T-helper 2 cell treated with Interferon-gamma antibody and Interleukin-4, amounts not matched to agents 5 μg/mL and 100 μg/mL, for 36 hours (primary cell): ENCODE results near the gene APP.

Experiments used
- DNase-seq: peaks from one replicate; pipeline ENCODE4 v3.0.0; 2021; ENCODE audit warnings: low spot score
- H3K27ac Mint-ChIP-seq: one replicate; pipeline ENCODE4 v1.8.0; 2021; ENCODE audit warnings: mild to moderate bottlenecking, mixed read lengths
- H3K27me3 Mint-ChIP-seq: one replicate; pipeline ENCODE4 v1.8.0; 2021; ENCODE audit warnings: low read depth, mixed read lengths
- H3K36me3 Mint-ChIP-seq: one replicate; pipeline ENCODE4 v1.8.0; 2021; ENCODE audit warnings: low read depth, mixed read lengths
- H3K4me1 Mint-ChIP-seq: one replicate; pipeline ENCODE4 v1.8.0; 2021; ENCODE audit warnings: low read depth, mixed read lengths
- H3K4me3 Mint-ChIP-seq: one replicate; pipeline ENCODE4 v1.8.0; 2022; ENCODE audit warnings: mild to moderate bottlenecking, moderate library complexity, mixed read lengths
- H3K9me3 Mint-ChIP-seq: one replicate; pipeline ENCODE4 v1.8.0; 2021; ENCODE audit warnings: mixed read lengths

Gene APP

DNA sequence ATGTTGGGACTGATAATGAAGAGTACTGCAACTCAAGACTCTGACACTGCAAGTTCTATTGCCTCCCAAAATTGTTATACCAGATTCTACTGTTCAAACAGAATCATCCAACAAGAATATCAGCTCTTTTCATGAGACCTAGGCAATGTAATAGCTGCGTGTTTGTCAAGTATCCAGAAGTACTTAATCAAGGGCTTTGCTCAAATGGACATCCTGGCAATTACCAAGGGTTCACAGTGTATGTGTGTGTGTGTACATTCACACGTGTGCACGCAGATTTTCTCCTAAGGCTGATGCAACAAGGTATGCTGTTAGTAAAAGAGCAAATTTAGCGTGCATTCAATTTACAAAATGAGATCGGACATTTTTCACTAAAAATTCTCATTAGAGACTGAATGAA is 261.2 kb downstream of the APP start:
- Mint-ChIP-seq H3K27ac (no peak overlapping the region), H3K36me3 (no peaks in the 10 kb centered on the region), H3K4me3 (no peak overlapping the region), H3K27me3 (no peaks in the 10 kb centered on the region), H3K4me1 (no peaks in the 10 kb centered on the region), H3K9me3 (no peaks in the 10 kb centered on the region)
- DNase-seq, result no peak

DNA sequence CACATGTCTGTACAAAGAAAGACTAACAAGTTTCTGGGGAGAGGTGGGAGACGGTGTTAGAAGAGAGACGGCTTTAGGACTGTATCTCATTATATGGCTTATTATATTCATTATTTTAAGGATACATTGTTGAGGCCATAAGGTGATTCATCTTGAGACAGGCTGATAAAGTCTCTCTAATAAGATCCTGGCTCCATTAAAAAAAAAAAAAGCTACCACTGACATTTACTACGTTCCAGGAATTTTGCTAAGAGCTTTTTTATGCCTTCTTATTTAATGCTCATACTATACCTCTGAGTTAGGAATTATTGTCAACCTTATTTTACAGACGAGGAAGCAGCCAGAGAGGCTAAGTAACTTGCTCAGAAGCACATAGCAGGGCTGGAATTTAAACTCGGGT is 262.1 kb downstream of the APP start:
- Mint-ChIP-seq H3K36me3 (no peaks in the 10 kb centered on the region), H3K27ac (no peak overlapping the region)

DNA sequence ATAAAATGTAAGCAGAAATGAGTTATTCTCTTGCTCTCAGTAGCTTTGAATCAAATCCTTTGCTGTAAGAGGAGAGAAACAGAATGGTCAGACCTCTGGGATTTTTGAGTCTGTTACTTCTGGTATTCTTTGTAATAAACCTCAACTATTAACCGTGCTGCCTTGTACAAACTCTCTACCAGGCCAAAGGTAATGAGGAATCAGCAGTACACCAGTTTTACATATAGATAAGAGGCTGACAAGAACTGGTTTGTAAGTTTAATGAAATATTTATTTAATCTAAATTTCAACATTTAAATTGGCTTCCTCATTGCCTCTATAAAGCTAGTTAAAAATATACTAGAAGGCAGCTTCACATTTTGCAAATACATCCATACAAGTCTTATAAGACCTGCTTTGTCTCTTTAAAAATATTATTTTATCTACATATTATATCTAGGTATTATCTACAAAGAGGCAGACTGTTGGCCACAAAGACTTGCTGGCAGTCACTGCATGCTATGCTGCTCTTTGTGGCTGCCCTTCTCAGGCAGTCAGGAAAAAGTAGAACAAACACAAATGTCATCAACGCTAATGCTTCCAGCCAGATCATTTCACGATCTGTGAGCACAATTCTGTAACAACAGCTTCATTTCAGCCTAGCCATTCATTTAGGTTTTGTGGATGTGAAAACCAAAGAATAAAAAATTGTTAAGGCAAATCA is 262.8 kb downstream of the APP start:
- Mint-ChIP-seq H3K4me1 (no peaks in the 10 kb centered on the region), H3K27me3 (no peaks in the 10 kb centered on the region), H3K4me3 (no peak overlapping the region), H3K27ac (no peak overlapping the region), H3K9me3 (no peaks in the 10 kb centered on the region), H3K36me3 (no peaks in the 10 kb centered on the region)
- DNase-seq, result no peak

More for the DNA sequence above, 262.1 kb downstream of the APP start:
- no peak for DNase-seq
- no peaks in the 10 kb centered on the region for H3K4me1 Mint-ChIP-seq
- H3K27me3 Mint-ChIP-seq, result no peaks in the 10 kb centered on the region
- H3K9me3 Mint-ChIP-seq, result no peaks in the 10 kb centered on the region
- H3K4me3 Mint-ChIP-seq, result no peak overlapping the region

DNA sequence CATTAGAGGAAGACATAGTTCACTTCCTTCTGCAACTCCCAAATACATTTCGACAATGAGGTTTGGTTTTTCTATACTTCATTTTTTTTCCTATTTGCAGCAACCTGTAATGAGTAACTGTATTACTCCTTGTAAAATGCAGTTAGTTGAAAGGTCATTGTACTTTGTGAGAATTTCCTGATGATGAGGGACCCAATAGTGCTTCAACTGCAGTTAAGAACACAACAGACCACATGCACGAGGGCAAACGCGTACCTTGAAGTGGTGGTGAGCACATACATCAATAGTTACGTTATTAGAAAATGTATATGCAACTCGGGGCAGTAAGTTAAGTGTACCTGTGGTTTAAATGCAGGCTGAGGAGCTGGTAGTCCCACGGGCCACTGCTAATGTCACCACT is 264.0 kb downstream of the APP start:
- H3K4me1 Mint-ChIP-seq, result no peaks in the 10 kb centered on the region
- no peak overlapping the region for H3K4me3 Mint-ChIP-seq

DNA sequence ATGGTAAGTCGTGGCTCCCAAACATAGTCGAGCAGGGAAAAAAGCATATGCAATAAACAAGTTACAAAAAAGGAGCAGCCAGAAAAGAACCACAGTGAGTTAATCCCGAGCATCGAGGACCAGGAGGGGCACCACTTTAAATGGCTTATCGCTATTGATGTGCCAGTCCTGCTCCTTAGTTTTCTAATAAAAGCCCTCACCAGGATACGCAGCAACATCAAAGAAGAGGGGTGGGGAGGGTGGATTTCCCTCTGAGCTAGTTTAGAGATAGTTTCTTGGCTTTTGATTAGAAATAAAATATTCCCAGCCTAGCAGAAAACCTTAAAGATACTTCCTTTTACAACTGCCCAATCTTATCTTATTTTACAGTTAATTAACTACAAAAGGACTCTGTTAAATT is 265.4 kb downstream of the APP start:
- Mint-ChIP-seq H3K27ac (no peak overlapping the region), H3K36me3 (no peaks in the 10 kb centered on the region), H3K4me1 (no peaks in the 10 kb centered on the region), H3K9me3 (no peaks in the 10 kb centered on the region), H3K4me3 (no peak overlapping the region), H3K27me3 (no peaks in the 10 kb centered on the region)
- DNase-seq, result no peak

More for the DNA sequence above, 264.0 kb downstream of the APP start:
- H3K27me3 Mint-ChIP-seq, result no peaks in the 10 kb centered on the region
- no peak for DNase-seq
- H3K36me3 Mint-ChIP-seq, result no peaks in the 10 kb centered on the region
- no peak overlapping the region for H3K27ac Mint-ChIP-seq
- no peaks in the 10 kb centered on the region for H3K9me3 Mint-ChIP-seq

DNA sequence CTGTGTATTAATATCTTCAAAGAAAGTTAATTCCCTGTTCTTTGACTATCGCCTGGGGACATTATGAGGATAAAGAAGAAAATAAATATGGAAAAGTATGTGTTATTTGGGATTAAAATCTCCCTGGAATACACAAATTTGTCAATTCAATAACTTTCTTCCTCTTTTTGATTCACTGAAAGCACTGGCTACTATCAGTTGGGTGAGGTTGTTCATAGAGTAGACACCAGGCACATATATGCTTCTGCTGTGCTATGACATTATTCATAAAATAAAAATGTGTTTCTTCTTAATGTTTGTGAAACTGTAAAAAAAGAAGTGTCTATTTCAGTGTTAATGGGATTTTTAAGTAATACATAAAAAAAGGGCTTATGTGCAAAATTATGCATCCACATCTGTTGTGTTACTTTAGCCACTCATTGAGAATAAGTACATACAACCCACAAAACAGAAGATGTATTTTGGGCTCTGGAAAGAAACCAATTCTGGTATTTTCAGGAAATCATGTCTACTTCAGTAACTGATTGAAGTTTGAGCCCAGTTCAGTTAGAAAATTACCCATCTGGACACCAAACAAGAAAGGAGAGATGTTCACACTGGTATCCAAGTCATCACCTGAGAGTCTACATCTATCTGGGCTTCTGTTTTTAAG is 266.4 kb downstream of the APP start:
- no peak for DNase-seq
- Mint-ChIP-seq H3K4me1 (no peaks in the 10 kb centered on the region), H3K27me3 (no peaks in the 10 kb centered on the region), H3K27ac (no peak overlapping the region), H3K4me3 (no peak overlapping the region), H3K36me3 (no peaks in the 10 kb centered on the region), H3K9me3 (no peaks in the 10 kb centered on the region)

DNA sequence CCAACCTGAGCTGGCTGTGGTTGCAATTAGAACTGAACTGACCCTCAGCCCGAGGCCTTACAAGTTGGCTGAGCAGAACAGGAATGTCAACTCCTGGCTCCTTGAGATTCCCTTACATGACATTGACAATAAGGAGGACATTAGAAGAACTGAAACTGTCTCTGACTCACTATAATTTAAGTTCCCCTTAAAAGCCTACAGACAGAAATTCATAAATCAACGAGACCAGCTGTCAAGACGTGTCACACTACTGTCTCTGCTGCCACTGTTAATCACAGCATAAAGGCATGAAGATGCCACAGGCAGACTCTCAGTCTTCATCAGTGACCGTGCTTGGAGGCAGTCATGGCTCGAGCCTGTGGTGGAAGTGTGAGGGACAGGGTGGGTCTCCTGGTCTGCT is 267.0 kb downstream of the APP start:
- Mint-ChIP-seq H3K4me1 (no peaks in the 10 kb centered on the region), H3K27me3 (no peaks in the 10 kb centered on the region), H3K27ac (no peak overlapping the region), H3K9me3 (no peaks in the 10 kb centered on the region), H3K4me3 (no peak overlapping the region), H3K36me3 (no peaks in the 10 kb centered on the region)
- no peak for DNase-seq

DNA sequence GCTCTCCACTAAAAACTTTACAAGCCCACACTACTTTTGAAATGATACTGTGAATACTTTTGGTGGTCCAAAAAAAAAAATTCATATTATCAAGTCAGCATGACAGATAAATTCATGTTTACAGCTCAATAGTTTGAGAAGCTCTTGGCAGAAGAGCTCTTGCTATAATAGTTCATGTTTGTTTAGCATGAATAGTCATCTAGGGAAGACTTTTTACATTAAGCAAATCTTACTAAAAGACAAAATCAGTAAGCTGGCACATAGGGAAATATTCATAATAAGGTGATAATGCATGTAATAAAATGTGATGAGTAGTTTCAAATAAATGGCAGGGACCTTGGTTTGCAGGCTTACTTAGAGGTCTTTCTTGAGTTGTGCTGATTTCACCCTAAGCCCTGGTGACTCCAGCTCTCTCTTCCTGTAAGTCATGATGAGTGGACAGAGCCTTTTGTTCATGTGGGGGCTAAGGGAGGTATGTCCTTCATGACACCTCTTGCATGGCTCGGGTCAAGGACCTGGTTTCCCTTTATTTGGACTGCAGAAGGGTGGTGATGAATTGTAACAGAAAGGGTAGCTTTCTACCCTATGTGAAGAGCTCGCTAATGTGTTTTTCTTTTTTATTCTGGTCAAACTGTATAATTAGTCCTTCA is 269.1 kb downstream of the APP start:
- no peak overlapping the region for H3K27ac Mint-ChIP-seq
- no peaks in the 10 kb centered on the region for H3K27me3 Mint-ChIP-seq
- H3K36me3 Mint-ChIP-seq, result no peaks in the 10 kb centered on the region
- DNase-seq, result no peak
- no peak overlapping the region for H3K4me3 Mint-ChIP-seq
- peaks cover 4% of the 10 kb centered on the region for H3K4me1 Mint-ChIP-seq
- H3K9me3 Mint-ChIP-seq, result no peaks in the 10 kb centered on the region

DNA sequence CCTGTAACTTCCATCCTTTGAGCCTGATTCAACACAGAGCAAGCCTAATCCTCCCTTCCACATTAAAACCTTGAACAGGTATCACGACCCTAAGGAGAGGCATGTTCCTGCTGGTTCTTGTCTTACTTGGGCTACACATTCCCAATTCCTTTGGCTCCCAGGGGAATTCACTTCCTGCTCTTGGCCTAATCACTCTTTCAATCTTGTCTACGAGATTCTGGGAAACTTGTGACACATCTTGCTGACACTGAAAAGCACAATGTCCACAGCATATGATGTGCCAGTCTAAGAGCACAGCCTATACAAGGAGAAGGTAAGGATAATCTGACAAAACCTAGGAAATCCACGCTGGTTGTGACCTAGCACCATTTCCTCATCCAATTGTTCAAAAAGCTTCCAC is 271.9 kb downstream of the APP start:
- Mint-ChIP-seq H3K27ac (no peak overlapping the region), H3K4me1 (peaks cover 9% of the 10 kb centered on the region), H3K4me3 (no peak overlapping the region), H3K27me3 (no peaks in the 10 kb centered on the region), H3K9me3 (no peaks in the 10 kb centered on the region), H3K36me3 (no peaks in the 10 kb centered on the region)
- DNase-seq, result no peak

DNA sequence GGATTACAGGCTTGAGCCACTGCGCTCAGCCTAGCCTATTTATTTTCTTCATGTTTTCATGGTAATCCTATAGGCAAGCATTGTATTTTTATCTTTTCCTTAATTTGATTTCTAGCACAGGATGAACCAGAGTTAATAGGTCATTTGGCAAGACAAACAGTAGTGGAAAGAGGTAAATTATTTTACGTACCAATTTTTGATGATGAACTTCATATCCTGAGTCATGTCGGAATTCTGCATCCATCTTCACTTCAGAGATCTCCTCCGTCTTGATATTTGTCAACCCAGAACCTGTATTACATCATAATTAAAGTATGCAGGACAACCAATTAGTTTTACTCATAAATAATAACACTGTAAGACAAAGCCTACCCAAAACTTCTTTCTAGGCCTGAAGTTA is 273.2 kb downstream of the APP start:
- H3K27ac Mint-ChIP-seq, result no peak overlapping the region
- no peaks in the 10 kb centered on the region for H3K9me3 Mint-ChIP-seq
- H3K4me3 Mint-ChIP-seq, result no peak overlapping the region
- H3K27me3 Mint-ChIP-seq, result no peaks in the 10 kb centered on the region
- no peak for DNase-seq
- peaks cover 5% of the 10 kb centered on the region for H3K36me3 Mint-ChIP-seq
- H3K4me1 Mint-ChIP-seq, result peaks cover 9% of the 10 kb centered on the region

DNA sequence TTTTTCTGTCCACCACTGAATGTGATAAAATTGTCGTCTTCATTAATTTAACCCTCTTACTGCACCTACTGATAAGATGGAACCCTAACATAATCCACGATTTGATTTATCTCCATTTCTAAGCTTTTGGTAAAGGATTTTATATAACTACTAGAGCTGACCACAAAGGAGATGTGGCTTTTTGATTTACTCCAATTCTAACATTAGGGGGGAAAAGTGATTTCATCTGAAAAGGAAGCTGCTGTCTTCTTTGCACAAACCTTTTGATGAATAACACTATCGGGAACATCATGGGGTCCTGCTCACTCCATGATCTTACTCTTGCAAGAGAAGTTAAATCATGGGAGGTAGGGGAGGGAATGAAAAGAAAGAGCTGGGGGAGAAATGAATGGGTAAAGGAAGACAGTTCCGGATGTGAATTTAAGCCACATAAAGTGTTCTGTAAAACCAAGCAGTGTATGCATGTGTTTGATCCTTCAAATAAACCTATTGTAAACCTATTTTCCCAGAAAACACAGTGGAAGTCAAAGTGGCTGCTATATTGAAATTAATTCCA is 274.0 kb downstream of the APP start:
- H3K27me3 Mint-ChIP-seq, result no peaks in the 10 kb centered on the region
- no peaks in the 10 kb centered on the region for H3K9me3 Mint-ChIP-seq
- H3K4me1 Mint-ChIP-seq, result peaks cover 9% of the 10 kb centered on the region
- no peak for DNase-seq
- H3K27ac Mint-ChIP-seq, result no peak overlapping the region
- H3K4me3 Mint-ChIP-seq, result no peak overlapping the region
- peaks cover 5% of the 10 kb centered on the region for H3K36me3 Mint-ChIP-seq

DNA sequence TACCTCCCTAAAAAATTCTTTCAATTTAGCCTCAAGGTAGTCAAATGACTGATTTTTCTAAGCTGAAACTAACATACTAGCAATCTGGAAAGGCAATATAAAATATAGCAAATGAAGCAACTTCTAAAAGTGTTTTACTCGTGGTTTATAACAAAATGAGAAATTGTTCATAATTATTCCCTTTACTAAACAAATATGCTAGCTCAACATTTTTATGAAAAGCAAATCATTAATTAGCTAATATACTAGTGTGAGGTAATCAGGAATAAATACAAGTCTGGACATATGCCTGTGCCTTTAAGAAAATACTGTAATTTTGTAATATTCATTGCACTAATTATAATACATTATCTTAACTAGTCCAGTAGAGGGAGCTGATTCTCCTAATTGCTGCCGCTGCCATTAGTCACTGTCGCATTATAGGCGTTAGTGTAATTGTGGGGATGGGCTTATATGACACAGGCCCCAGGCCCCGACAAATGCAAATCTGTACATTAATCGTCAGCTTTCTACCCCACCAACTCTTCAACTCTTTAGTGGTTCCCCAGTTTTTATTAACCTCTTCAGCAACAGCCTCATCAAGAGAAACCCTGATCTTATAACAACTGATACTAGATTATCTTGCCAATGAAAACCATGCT is 274.9 kb downstream of the APP start:
- Mint-ChIP-seq H3K27ac (no peak overlapping the region), H3K9me3 (no peaks in the 10 kb centered on the region), H3K4me1 (peaks cover 9% of the 10 kb centered on the region), H3K4me3 (no peak overlapping the region), H3K27me3 (no peaks in the 10 kb centered on the region), H3K36me3 (peaks cover 7% of the 10 kb centered on the region)
- no peak for DNase-seq

DNA sequence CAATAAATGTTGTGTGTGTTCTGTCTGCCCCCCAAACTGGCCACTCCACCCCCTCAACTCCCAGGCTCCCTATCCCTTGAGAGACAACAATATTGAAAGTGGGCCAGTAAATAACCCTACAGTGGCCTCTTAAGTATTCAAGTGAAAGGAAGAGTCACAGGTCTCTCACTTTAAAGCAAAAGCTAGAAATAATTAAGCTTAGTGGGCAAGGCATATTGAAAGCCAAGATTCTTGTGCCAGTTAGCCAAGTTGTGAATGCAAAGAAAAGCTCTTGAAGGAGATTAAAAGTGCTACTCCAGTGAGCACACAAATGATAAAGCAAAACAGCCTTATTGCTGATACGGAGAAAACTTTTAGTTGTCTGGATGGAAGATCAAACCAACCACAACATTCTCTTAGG is 277.4 kb downstream of the APP start:
- Mint-ChIP-seq H3K9me3 (no peaks in the 10 kb centered on the region), H3K4me3 (no peak overlapping the region), H3K4me1 (peaks cover 9% of the 10 kb centered on the region), H3K36me3 (peaks cover 7% of the 10 kb centered on the region), H3K27ac (no peak overlapping the region), H3K27me3 (no peaks in the 10 kb centered on the region)
- no peak for DNase-seq

DNA sequence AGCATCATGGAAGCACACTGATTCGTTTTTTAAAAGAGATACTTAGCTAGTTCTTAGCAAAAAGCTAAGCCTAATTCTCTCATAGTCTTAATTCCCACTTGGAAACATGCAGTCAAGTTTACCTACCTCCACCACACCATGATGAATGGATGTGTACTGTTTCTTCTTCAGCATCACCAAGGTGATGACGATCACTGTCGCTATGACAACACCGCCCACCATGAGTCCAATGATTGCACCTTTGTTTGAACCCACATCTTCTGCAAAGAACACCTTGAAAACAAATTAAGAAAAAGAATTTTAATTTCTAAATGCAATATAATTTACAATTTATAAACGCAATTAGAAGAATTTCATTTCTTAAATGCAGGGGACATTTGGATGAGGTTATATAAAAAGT is 279.0 kb downstream of the APP start:
- DNase-seq, result no peak
- Mint-ChIP-seq H3K4me3 (no peak overlapping the region), H3K9me3 (no peaks in the 10 kb centered on the region), H3K4me1 (peaks cover 7% of the 10 kb centered on the region), H3K27me3 (no peaks in the 10 kb centered on the region), H3K27ac (no peak overlapping the region), H3K36me3 (peaks cover 7% of the 10 kb centered on the region)
